Endothelial cell of umbilical vein (primary cell): ENCODE measurements around the gene LIPJ.

Source experiments
- EZH2 ChIP-seq: IDR thresholded peaks from 2 replicates; pipeline ENCODE4 v1.6.1; 2012; ENCODE audit warnings: borderline replicate concordance, low read depth, mild to moderate bottlenecking, moderate library complexity, low read length, inconsistent platforms; ENCODE audit not compliant: severe bottlenecking
- GATA2 ChIP-seq: IDR thresholded peaks from 2 replicates; pipeline ENCODE4 v1.7.0; 2011; ENCODE audit warnings: low read depth, mild to moderate bottlenecking, moderate library complexity, mixed read lengths, low read length; ENCODE audit not compliant: insufficient read length, insufficient read depth
- JUN ChIP-seq: IDR thresholded peaks from 2 replicates; pipeline ENCODE4 v1.6.1; 2011; ENCODE audit warnings: borderline replicate concordance, low read depth; ENCODE audit not compliant: insufficient read length, insufficient read depth
- POLR2A ChIP-seq: IDR thresholded peaks from 2 replicates; pipeline ENCODE4 v1.6.1; 2012; ENCODE audit warnings: low read depth, mild to moderate bottlenecking, control low read depth, low read length
- POLR2AphosphoS5 ChIP-seq: IDR thresholded peaks from 2 replicates; pipeline ENCODE4 v1.6.1; 2012; ENCODE audit warnings: low read depth, mild to moderate bottlenecking, control low read depth, low read length, moderate library complexity; ENCODE audit not compliant: insufficient read depth
- TF ChIP-seq, protein P1 (sequence below), 2 donors: IDR thresholded peaks; 1 replicate in 1 of 2; 2 replicates in 1 of 2; pipeline ENCODE4 v1.5.1; 2011; ENCODE audit warnings: low read length in 2 of 2, mild to moderate bottlenecking in 2 of 2, moderate library complexity in 2 of 2, control low read depth in 1 of 2, inconsistent platforms in 1 of 2, low read depth in 1 of 2; ENCODE audit not compliant: insufficient read depth in 1 of 2; ENCODE audit errors: extremely low read depth in 1 of 2

DNA sequence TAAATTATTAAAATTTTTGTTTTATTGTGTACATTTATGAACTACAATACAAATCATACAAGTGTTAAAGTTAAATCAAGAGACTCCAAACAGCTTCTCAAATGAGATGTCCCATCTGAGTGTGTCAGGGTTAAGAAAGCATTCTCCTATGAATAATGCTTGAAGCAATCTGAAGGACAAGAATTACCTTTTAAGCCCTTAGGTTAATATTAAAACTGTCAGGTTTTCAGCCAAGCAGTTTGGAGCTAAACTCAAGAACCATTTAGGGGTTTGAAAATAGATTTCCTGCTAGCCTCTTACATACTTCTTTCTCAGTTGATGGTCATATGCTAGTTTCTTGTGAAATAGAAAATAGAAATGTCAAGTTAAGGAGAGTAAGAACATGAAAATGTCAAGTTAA, 38.3 kb downstream of the LIPJ start:
- no peak for TF ChIP-seq POLR2A
- TF ChIP-seq, protein P1, sequence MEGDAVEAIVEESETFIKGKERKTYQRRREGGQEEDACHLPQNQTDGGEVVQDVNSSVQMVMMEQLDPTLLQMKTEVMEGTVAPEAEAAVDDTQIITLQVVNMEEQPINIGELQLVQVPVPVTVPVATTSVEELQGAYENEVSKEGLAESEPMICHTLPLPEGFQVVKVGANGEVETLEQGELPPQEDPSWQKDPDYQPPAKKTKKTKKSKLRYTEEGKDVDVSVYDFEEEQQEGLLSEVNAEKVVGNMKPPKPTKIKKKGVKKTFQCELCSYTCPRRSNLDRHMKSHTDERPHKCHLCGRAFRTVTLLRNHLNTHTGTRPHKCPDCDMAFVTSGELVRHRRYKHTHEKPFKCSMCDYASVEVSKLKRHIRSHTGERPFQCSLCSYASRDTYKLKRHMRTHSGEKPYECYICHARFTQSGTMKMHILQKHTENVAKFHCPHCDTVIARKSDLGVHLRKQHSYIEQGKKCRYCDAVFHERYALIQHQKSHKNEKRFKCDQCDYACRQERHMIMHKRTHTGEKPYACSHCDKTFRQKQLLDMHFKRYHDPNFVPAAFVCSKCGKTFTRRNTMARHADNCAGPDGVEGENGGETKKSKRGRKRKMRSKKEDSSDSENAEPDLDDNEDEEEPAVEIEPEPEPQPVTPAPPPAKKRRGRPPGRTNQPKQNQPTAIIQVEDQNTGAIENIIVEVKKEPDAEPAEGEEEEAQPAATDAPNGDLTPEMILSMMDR (IDR thresholded peaks at IDR 0.05; ENCODE audit: extremely low read depth in 1 of 2, insufficient read depth in 1 of 2, low read depth in 1 of 2, low read length in 2 of 2): no peak
- TF ChIP-seq EZH2: no peak
- TF ChIP-seq POLR2AphosphoS5: no peak
- no peak for TF ChIP-seq JUN
- no peak for TF ChIP-seq GATA2
